ENCODE measurements around the gene CFAP141. TPM values are rescaled to one million over a fixed set of nuclear protein-coding genes. Genes with fewer than 3 reads are reported as not detected.

CFAP141 gene
- polyA plus RNA-seq, 1 donor from 2014 or later, result not detected

- Histone ChIP-seq H3K4me2 (ENCODE audit: low read length) (peak overlapping the region; percentile 82), H2AFZ (ENCODE audit: low read depth, low read length) (no peak overlapping the region), H3K9me2 (ENCODE audit: insufficient read depth, low read length) (no peaks in the 10 kb centered on the region), H3K4me3 (ENCODE audit: low read length) (peak overlapping the region; percentile 98), H3K27ac (ENCODE audit: low read length) (peak overlapping the region; percentile 90), H3K27me3 (ENCODE audit: insufficient read depth, low read depth, low read length) (no peaks in the 10 kb centered on the region), H3K9me3 (ENCODE audit: low read length) (no peaks in the 10 kb centered on the region), H3K9ac (ENCODE audit: low read length) (peak overlapping the region; percentile 90), H4K20me1 (ENCODE audit: insufficient read depth) (no peaks in the 10 kb centered on the region), H3K79me2 (replicated peaks; ENCODE audit: insufficient read depth, low read length) (peaks cover 57% of the 10 kb centered on the region), H3F3A (ENCODE audit: insufficient read depth, low read length, poor library complexity, severe bottlenecking) (no peaks in the 10 kb centered on the region), H3K36me3 (ENCODE audit: insufficient read depth, low read length) (no peaks in the 10 kb centered on the region)
- TF ChIP-seq TAF1 (IDR thresholded peaks at IDR 0.05; ENCODE audit: low read depth) (no peak), POLR2AphosphoS5 (IDR thresholded peaks at IDR 0.05) (no peak), REST (IDR thresholded peaks at IDR 0.05; ENCODE audit: borderline replicate concordance) (no peak), EP300 (conservative IDR thresholded peaks at IDR 0.05; ENCODE audit: poor library complexity, severe bottlenecking) (no peak), EZH2 (IDR thresholded peaks at IDR 0.05; ENCODE audit: borderline replicate concordance, insufficient read depth, low read length, poor library complexity, severe bottlenecking) (no peak), RAD21 (conservative IDR thresholded peaks at IDR 0.05) (no peak), MXI1 (conservative IDR thresholded peaks at IDR 0.05; ENCODE audit: poor library complexity, severe bottlenecking) (no peak), CTCF (IDR thresholded peaks at IDR 0.05; ENCODE audit: poor library complexity, severe bottlenecking) (no peak), SMC3 (conservative IDR thresholded peaks at IDR 0.05; ENCODE audit: poor library complexity) (no peak)
Observed at GRCh38 chr1:154181944-154182343, 24.2 kb downstream of the CFAP141 start.

GRCh38 chr1:154179946-154180687 is 26.0 kb downstream of the CFAP141 start:
- no peaks in the 10 kb centered on the region for H4K20me1 ChIP-seq (ENCODE audit: insufficient read depth)
- no peak overlapping the region for H3K4me2 ChIP-seq (ENCODE audit: low read length)
- no peak overlapping the region for H2AFZ ChIP-seq (ENCODE audit: low read depth, low read length)
- no peak overlapping the region for H3K9ac ChIP-seq (ENCODE audit: low read length)
- H3K9me3 ChIP-seq (ENCODE audit: low read length), result no peaks in the 10 kb centered on the region
- peaks cover 66% of the 10 kb centered on the region for H3K79me2 ChIP-seq (replicated peaks; ENCODE audit: insufficient read depth, low read length)
- H3K36me3 ChIP-seq (ENCODE audit: insufficient read depth, low read length), result no peaks in the 10 kb centered on the region
- no peaks in the 10 kb centered on the region for H3K9me2 ChIP-seq (ENCODE audit: insufficient read depth, low read length)
- H3K4me3 ChIP-seq (ENCODE audit: low read length), result no peak overlapping the region
- H3K27me3 ChIP-seq (ENCODE audit: insufficient read depth, low read depth, low read length), result no peaks in the 10 kb centered on the region
- H3F3A ChIP-seq (ENCODE audit: insufficient read depth, low read length, poor library complexity, severe bottlenecking), result no peaks in the 10 kb centered on the region
- TF ChIP-seq MXI1 (conservative IDR thresholded peaks at IDR 0.05; ENCODE audit: poor library complexity, severe bottlenecking) (no peak), EP300 (conservative IDR thresholded peaks at IDR 0.05; ENCODE audit: poor library complexity, severe bottlenecking) (no peak), POLR2AphosphoS5 (IDR thresholded peaks at IDR 0.05) (no peak), TAF1 (IDR thresholded peaks at IDR 0.05; ENCODE audit: low read depth) (no peak), REST (IDR thresholded peaks at IDR 0.05; ENCODE audit: borderline replicate concordance) (no peak), RAD21 (conservative IDR thresholded peaks at IDR 0.05) (no peak), CTCF (IDR thresholded peaks at IDR 0.05; ENCODE audit: poor library complexity, severe bottlenecking) (no peak), EZH2 (IDR thresholded peaks at IDR 0.05; ENCODE audit: borderline replicate concordance, insufficient read depth, low read length, poor library complexity, severe bottlenecking) (no peak), SMC3 (conservative IDR thresholded peaks at IDR 0.05; ENCODE audit: poor library complexity) (no peak)
- no peak overlapping the region for H3K27ac ChIP-seq (ENCODE audit: low read length)
